PFSK-1 (cell line): Measurements from ENCODE around the gene FAM118A.

Experiments used
- FOXP2 ChIP-seq: optimal IDR thresholded peaks from 2 replicates; pipeline ENCODE3; 2011; ENCODE audit warnings: borderline replicate concordance, control low read depth, inconsistent platforms; ENCODE audit not compliant: insufficient read depth; ENCODE audit errors: extremely low read length, extremely low read depth
- POLR2AphosphoS5 ChIP-seq: IDR thresholded peaks from 2 replicates; pipeline ENCODE4 v1.6.1; 2012; ENCODE audit warnings: low read depth, mild to moderate bottlenecking, control low read depth, low read length, moderate library complexity
- REST ChIP-seq, 2 experiments: IDR thresholded peaks; 2 replicates each; pipeline versions ENCODE4 v1.6.1 to v1.8.0; 2011 to 2012; ENCODE audit warnings: low read depth in 2 of 2, low read length in 2 of 2, control low read depth in 1 of 2, inconsistent platforms in 1 of 2, mild to moderate bottlenecking in 1 of 2, moderate library complexity in 1 of 2; ENCODE audit not compliant: insufficient read depth in 1 of 2
- TAF1 ChIP-seq: IDR thresholded peaks from 2 replicates; pipeline ENCODE4 v1.6.1; 2012; ENCODE audit warnings: low read length, control low read depth, borderline replicate concordance; ENCODE audit not compliant: insufficient read depth

- TF ChIP-seq TAF1 (no peak), POLR2AphosphoS5 (no peak), FOXP2 (no peak), REST (IDR thresholded peaks at IDR 0.05; ENCODE audit: insufficient read depth in 1 of 2, low read depth in 2 of 2, low read length in 2 of 2) (no peak)
These were observed 4.8 kb upstream of the FAM118A start for GRCh38 chr22:45304971-45305370.
